Measurements from ENCODE around the gene SLC26A9.

GRCh38 chr1:205916541-205916940 is 26.7 kb downstream of the SLC26A9 start:
- TF ChIP-seq CTCF (conservative IDR thresholded peaks at IDR 0.05; ENCODE audit: low read depth, low read length) (no peak), ELK1 (IDR thresholded peaks at IDR 0.05; ENCODE audit: borderline replicate concordance, low read depth, low read length) (no peak), POLR2A (IDR thresholded peaks at IDR 0.05; ENCODE audit: low read depth, low read length) (no peak), USF2 (IDR thresholded peaks at IDR 0.05; ENCODE audit: low read depth, low read length) (peak; percentile 70), CEBPB (IDR thresholded peaks at IDR 0.05; ENCODE audit: low read depth, low read length) (no peak), RCOR1 (IDR thresholded peaks at IDR 0.05; ENCODE audit: insufficient replicate concordance, low read length) (no peak)
